Sigmoid colon (tissue), 7 donors: ENCODE data around the gene DPM2. TPM values are rescaled to one million over a fixed set of nuclear protein-coding genes. Genes with fewer than 3 reads are reported as not detected.

Experiments used
- DNase-seq: peaks from one replicate; pipeline ENCODE4 v3.0.0-alpha.2; 2019
- H3K27ac ChIP-seq, 4 donors: fragments of 200-600 bp; sonication (generic); one replicate each; pipeline ENCODE4 v1.5.1; 2016 to 2019; ENCODE audit warnings: mild to moderate bottlenecking in 1 of 4
- H3K27me3 ChIP-seq, 3 donors: fragments of 200-600 bp; sonication (generic); one replicate each; pipeline ENCODE4 v1.5.1; 2019; ENCODE audit warnings: mild to moderate bottlenecking in 1 of 3
- H3K36me3 ChIP-seq, 4 donors: fragments of 200-600 bp; sonication (generic); one replicate each; pipeline ENCODE4 v1.5.1; 2016 to 2019
- H3K4me1 ChIP-seq, 4 donors: fragments of 200-600 bp; sonication (generic); one replicate each; pipeline ENCODE4 v1.5.1; 2017 to 2019
- H3K4me3 ChIP-seq, 4 donors: fragments of 200-600 bp; sonication (generic); one replicate each; pipeline ENCODE4 v1.5.1; 2017 to 2019; ENCODE audit warnings: mild to moderate bottlenecking in 2 of 4, moderate library complexity in 1 of 4
- H3K9me3 ChIP-seq, 4 donors: fragments of 200-600 bp in 3 of 4; sonication (generic) in 3 of 4; one replicate each; pipeline versions ENCODE4 v1.5.1 to v1.6.1; 2013 to 2019
- CTCF ChIP-seq, 4 experiments: fragments of 450-650 bp in 3 of 4; fragments of 200-600 bp in 1 of 4; IDR thresholded peaks; one replicate each; pipeline ENCODE4 v1.5.1; 2016 to 2019; ENCODE audit warnings: antibody characterized with exemption in 4 of 4, mild to moderate bottlenecking in 3 of 4, moderate library complexity in 2 of 4
- EP300 ChIP-seq, 4 donors: sonication (generic); formaldehyde crosslinking; IDR thresholded peaks; one replicate each; pipeline ENCODE4 v1.6.1; 2017; ENCODE audit warnings: antibody characterized with exemption in 4 of 4
- POLR2A ChIP-seq, 2 donors: fragments of 450-650 bp; IDR thresholded peaks; one replicate each; pipeline ENCODE4 v1.6.1; 2016; ENCODE audit warnings: antibody characterized with exemption in 2 of 2, mild to moderate bottlenecking in 2 of 2, moderate library complexity in 2 of 2
- POLR2AphosphoS5 ChIP-seq, 4 donors: sonication (generic); formaldehyde crosslinking; IDR thresholded peaks; one replicate each; pipeline ENCODE4 v1.6.1; 2017; ENCODE audit warnings: antibody characterized with exemption in 4 of 4
- WGBS, 2 donors: extraction: QIAGEN DNeasy Blood & Tissue Kit; methylation state at CpG; one replicate each; pipeline ENCODE4 v1.1.7; 2013; 5-methylcytosine and 5-hydroxymethylcytosine counted together
- intact Hi-C: fragments of 100-400 bp; cut with DNase I; formaldehyde crosslinking; loops from one replicate; pipeline ENCODE4 v1.15.1; 2023
- polyA plus RNA-seq, 3 donors: library from polyadenylated mRNA; stranded (reverse); fragments of 200-250 nt; gene quantifications; one replicate each; pipeline ENCODE4 v1.2.3, GENCODE V29; 2013
- total RNA-seq, 4 donors: library from RNA; depleted of rRNA; stranded (reverse); fragments of >200 nt; gene quantifications; one replicate each; pipeline ENCODE4 v1.1.0, GENCODE V29; 2016
- donor health status: healthy with polysubstance abuse.
- donor health status: Bipolar disorder and iron deficiency.
- donor health status: healthy.

The DPM2 gene
- total and polyA plus RNA-seq, 7 donors = 6.0 to 41.9 (median 11.9) TPM

- intact Hi-C loops = loop anchor here (1.0 to 5.0 kb wide), 4 partner anchors 23 to 148 kb away; partner anchors contain the start of gene PTGES2
- DNase-seq = peak; percentile 85
Measured at GRCh38 chr9:127979333-127980059, 41.8 kb upstream of the DPM2 start.

GRCh38 chr9:127979015-127979332 lies 41.3 kb upstream of the DPM2 start:
- no peak for DNase-seq
- H3K27me3 ChIP-seq = no peaks in the 10 kb centered on the region
- TF ChIP-seq POLR2AphosphoS5 (IDR thresholded peaks at IDR 0.05) (no peak), CTCF (IDR thresholded peaks at IDR 0.05) (no peak), EP300 (IDR thresholded peaks at IDR 0.05) (no peak), POLR2A (IDR thresholded peaks at IDR 0.05) (no peak)
- intact Hi-C loops = no loop called here
- H3K36me3 ChIP-seq = no peaks in the 10 kb centered on the region
- peak overlapping the region; percentile 61 to 96 (median 83) for H3K4me3 ChIP-seq
- 7 to 31% methylated on average over 5 of the region's 5 CpGs for WGBS, 2 donors
- H3K4me1 ChIP-seq = peaks cover 0 to 71% (median 61%) of the 10 kb centered on the region in 4 donors
- peak overlapping the region; percentile 94 to 99 (median 96) for H3K27ac ChIP-seq
- no peaks in the 10 kb centered on the region for H3K9me3 ChIP-seq

More at GRCh38 chr9:127979333-127980059, 41.8 kb upstream of the DPM2 start:
- peak overlapping the region; percentile 94 to 99 (median 96) for H3K27ac ChIP-seq
- H3K27me3 ChIP-seq = no peaks in the 10 kb centered on the region
- no peaks in the 10 kb centered on the region for H3K9me3 ChIP-seq
- no peak for TF ChIP-seq EP300 (IDR thresholded peaks at IDR 0.05)
- no peak for TF ChIP-seq CTCF (IDR thresholded peaks at IDR 0.05)
- TF ChIP-seq POLR2AphosphoS5 (IDR thresholded peaks at IDR 0.05) = peak in 3 of 4 donors; percentile 35 to 55 (median 53)
- TF ChIP-seq POLR2A (IDR thresholded peaks at IDR 0.05) = no peak
- H3K4me1 ChIP-seq = peaks cover 0 to 66% (median 56%) of the 10 kb centered on the region in 4 donors
- WGBS, 2 donors = 1 to 5% methylated on average over 24 of the region's 24 CpGs
- peak overlapping the region; percentile 61 to 96 (median 83) for H3K4me3 ChIP-seq
- no peaks in the 10 kb centered on the region for H3K36me3 ChIP-seq

- no peaks in the 10 kb centered on the region for H3K27me3 ChIP-seq
- peak overlapping the region; percentile 94 to 99 (median 96) for H3K27ac ChIP-seq
- peak; percentile 87 for DNase-seq
- H3K9me3 ChIP-seq = no peaks in the 10 kb centered on the region
- intact Hi-C loops = no loop called here
- no peak for TF ChIP-seq POLR2A (IDR thresholded peaks at IDR 0.05)
- peak in 2 of 4 donors; percentile 30 to 37 for TF ChIP-seq POLR2AphosphoS5 (IDR thresholded peaks at IDR 0.05)
- no peak for TF ChIP-seq EP300 (IDR thresholded peaks at IDR 0.05)
- TF ChIP-seq CTCF (IDR thresholded peaks at IDR 0.05) = no peak
- H3K36me3 ChIP-seq = no peaks in the 10 kb centered on the region
- 11 to 32% methylated on average over 12 of the region's 12 CpGs for WGBS, 2 donors
- peaks cover 0 to 81% (median 70%) of the 10 kb centered on the region in 4 donors for H3K4me1 ChIP-seq
- H3K4me3 ChIP-seq = peak overlapping the region; percentile 61 to 96 (median 83)
Measured at GRCh38 chr9:127977884-127978647, 40.4 kb upstream of the DPM2 start.

GRCh38 chr9:127977009-127977883 lies 39.6 kb upstream of the DPM2 start:
- WGBS, 2 donors = 24 to 43% methylated on average over 7 of the region's 7 CpGs
- TF ChIP-seq CTCF (IDR thresholded peaks at IDR 0.05) = no peak
- no peak for TF ChIP-seq POLR2AphosphoS5 (IDR thresholded peaks at IDR 0.05)
- no peak for TF ChIP-seq EP300 (IDR thresholded peaks at IDR 0.05)
- TF ChIP-seq POLR2A (IDR thresholded peaks at IDR 0.05) = no peak
- Histone ChIP-seq H3K9me3 (no peaks in the 10 kb centered on the region), H3K27ac (peak overlapping the region; percentile 94 to 99 (median 96)), H3K4me1 (peaks cover 0 to 87% (median 78%) of the 10 kb centered on the region in 4 donors), H3K4me3 (peak overlapping the region; percentile 61 to 96 (median 83)), H3K36me3 (no peaks in the 10 kb centered on the region), H3K27me3 (no peaks in the 10 kb centered on the region)
- no peak for DNase-seq
- intact Hi-C loops = no loop called here
